Measurements from ENCODE around the gene UTP25. TPM values are rescaled to one million over a fixed set of nuclear protein-coding genes. Genes with fewer than 3 reads are reported as not detected.
A peak's percentile ranks its signal among the peaks of the same experiment; 100 is the strongest.

Gene UTP25
- total RNA-seq, 1 experiment from 2014 or later = 12.7 TPM

DNA sequence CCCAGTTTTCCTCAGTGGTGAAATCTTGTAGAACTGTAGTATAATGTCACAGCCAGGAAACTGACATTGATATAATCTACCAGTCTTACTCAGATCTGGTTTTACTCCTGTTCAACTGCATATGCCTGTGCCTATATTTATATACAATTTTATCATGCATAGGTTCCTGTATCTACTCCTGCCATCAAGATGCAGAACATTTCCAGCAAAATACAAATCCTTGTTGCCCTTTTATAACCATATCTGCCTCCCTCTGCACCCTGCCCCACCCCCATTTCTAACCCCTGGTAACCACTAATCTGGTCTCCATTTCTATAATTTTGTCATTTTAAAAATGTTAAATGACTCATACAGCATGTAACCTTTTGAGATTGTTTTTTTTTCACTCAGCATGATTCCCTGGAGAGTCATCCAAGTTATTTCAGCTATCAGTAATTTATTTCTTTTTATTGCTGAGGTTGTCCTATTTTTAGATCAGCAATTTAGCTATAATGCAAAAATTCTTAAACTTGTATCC is 8.1 kb downstream of the UTP25 start:
- no peak overlapping the region for H3K27ac ChIP-seq (ENCODE audit: low read depth, low read length)
- BruUV-seq (replicated peaks) = no TSS peak
- TF ChIP-seq TCF7L2 (IDR thresholded peaks at IDR 0.05; ENCODE audit: borderline replicate concordance, extremely low read depth, insufficient read depth, insufficient read length) (no peak), SP1 (IDR thresholded peaks at IDR 0.05; ENCODE audit: low read depth) (no peak), SIN3A (IDR thresholded peaks at IDR 0.05; ENCODE audit: low read depth) (no peak), SRF (IDR thresholded peaks at IDR 0.05; ENCODE audit: low read depth) (no peak), EZH2phosphoT487 (IDR thresholded peaks at IDR 0.05; ENCODE audit: borderline replicate concordance) (no peak), ELF1 (IDR thresholded peaks at IDR 0.05; ENCODE audit: borderline replicate concordance, low read depth) (no peak), EZH2 (IDR thresholded peaks at IDR 0.05) (no peak), JUND (IDR thresholded peaks at IDR 0.05) (no peak; the same call in 1 of the 2 replicates), FOSL1 (IDR thresholded peaks at IDR 0.05; ENCODE audit: low read depth) (no peak), ZFX (IDR thresholded peaks at IDR 0.05) (no peak)
- TF ChIP-seq, protein P1, sequence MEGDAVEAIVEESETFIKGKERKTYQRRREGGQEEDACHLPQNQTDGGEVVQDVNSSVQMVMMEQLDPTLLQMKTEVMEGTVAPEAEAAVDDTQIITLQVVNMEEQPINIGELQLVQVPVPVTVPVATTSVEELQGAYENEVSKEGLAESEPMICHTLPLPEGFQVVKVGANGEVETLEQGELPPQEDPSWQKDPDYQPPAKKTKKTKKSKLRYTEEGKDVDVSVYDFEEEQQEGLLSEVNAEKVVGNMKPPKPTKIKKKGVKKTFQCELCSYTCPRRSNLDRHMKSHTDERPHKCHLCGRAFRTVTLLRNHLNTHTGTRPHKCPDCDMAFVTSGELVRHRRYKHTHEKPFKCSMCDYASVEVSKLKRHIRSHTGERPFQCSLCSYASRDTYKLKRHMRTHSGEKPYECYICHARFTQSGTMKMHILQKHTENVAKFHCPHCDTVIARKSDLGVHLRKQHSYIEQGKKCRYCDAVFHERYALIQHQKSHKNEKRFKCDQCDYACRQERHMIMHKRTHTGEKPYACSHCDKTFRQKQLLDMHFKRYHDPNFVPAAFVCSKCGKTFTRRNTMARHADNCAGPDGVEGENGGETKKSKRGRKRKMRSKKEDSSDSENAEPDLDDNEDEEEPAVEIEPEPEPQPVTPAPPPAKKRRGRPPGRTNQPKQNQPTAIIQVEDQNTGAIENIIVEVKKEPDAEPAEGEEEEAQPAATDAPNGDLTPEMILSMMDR (IDR thresholded peaks at IDR 0.05 in 2 of 3, conservative IDR thresholded peaks at IDR 0.05 in 1 of 3; ENCODE audit: borderline replicate concordance in 1 of 3, insufficient read depth in 1 of 3, low read depth in 2 of 3, low read length in 2 of 3) = no peak
- TF ChIP-seq, protein P2, sequence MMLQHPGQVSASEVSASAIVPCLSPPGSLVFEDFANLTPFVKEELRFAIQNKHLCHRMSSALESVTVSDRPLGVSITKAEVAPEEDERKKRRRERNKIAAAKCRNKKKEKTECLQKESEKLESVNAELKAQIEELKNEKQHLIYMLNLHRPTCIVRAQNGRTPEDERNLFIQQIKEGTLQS (IDR thresholded peaks at IDR 0.05) = no peak
- no peaks in the 10 kb centered on the region for H3K9me3 ChIP-seq (ENCODE audit: control insufficient read depth in 1 of 2, insufficient read depth in 1 of 2, low read depth in 1 of 2, low read length in 2 of 2)
- ChIA-PET RAD21 (ENCODE audit: low non-redundant PET in 1 of 2, low total read pairs in 2 of 2, uncharacterized antibody in 2 of 2, unreplicated experiment in 2 of 2) (no interaction called here), CTCF (no interaction called here), POLR2A (no interaction called here)
- no peak for ATAC-seq
- H3K79me2 ChIP-seq (ENCODE audit: insufficient read depth, low read length) = peaks cover 19% of the 10 kb centered on the region
- no peaks in the 10 kb centered on the region for H3K9me2 ChIP-seq (ENCODE audit: insufficient read depth)
- H3K36me3 ChIP-seq (ENCODE audit: control insufficient read depth in 1 of 2, insufficient read depth in 2 of 2, low read length in 2 of 2) = peaks cover 55 to 68% of the 10 kb centered on the region in 2 experiments
- no peaks in the 10 kb centered on the region for H4K20me1 ChIP-seq (ENCODE audit: insufficient read depth)
- no peak overlapping the region for H3K4me3 ChIP-seq (replicated peaks in 1 of 2; ENCODE audit: low read depth in 1 of 2, low read length in 2 of 2)
- no peaks in the 10 kb centered on the region for H3K27me3 ChIP-seq (ENCODE audit: insufficient read depth, low read length)
- peaks cover 5 to 37% of the 10 kb centered on the region in 2 experiments; a peak in 3 of 4 replicates for H3K4me1 ChIP-seq (ENCODE audit: control insufficient read depth in 1 of 2, insufficient read depth in 2 of 2, low read length in 2 of 2)
- H3K4me2 ChIP-seq (ENCODE audit: low read length) = peak overlapping the region; percentile 8; the same call in 1 of the 2 replicates
- DNase-seq (ENCODE audit: low read depth, low spot score) = no peak
- H3K9ac ChIP-seq (ENCODE audit: low read length) = no peak overlapping the region
- intact Hi-C loops (cut with micrococcal nuclease) = no loop called here
- H2AFZ ChIP-seq (ENCODE audit: low read depth, low read length, poor library complexity, severe bottlenecking) = no peak overlapping the region
